ENCODE data around the gene WWOX.
"Not testable (repeated sequence)": the region's sequence is repeated elsewhere in the genome, so short reads cannot be mapped to it uniquely, and the experiment has no call there.

Gene WWOX

GRCh38 chr16:78099271-78100111, at the start of gene WWOX:
Gene WWOX (plus strand): TSS chr16:78099654.
- DNase-seq = peak; percentile 78 to 100 (median 94)

DNA sequence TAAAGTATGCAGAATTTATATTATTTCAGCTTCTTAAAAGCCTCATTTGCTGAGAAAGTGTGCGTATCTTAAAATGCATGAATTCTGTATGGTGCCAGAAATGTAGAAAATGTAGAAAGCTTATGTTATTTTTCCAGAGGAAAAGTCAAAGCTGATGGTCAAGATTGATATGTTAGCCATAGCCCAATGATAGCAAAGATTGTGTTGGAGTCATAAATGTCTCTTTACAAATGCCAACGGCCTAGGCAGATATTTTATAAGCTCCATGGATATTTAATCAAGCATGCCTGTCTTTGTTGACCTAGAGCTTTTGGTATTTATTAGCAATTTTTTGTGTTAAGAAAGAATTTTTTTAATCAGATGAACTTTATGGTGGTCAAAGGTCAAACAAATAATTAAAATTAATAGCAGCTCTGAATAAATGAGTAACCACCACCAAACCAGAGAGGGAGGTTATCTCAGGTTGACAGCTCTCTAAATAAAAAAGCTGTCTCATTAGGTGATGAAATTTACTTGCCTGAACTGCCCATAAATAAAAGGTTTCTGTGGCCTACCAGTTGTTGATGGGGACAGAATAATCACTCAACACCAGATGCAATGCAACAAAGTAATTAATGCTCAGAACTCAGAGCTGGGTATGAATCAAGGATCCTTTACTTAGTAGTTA, 48.6 kb upstream of the WWOX start:
- DNase-seq = no peak

GRCh38 chr16:78057803-78058564, 41.5 kb upstream of the WWOX start:
- no peak for DNase-seq

- DNase-seq = not testable (repeated sequence)
Measured at GRCh38 chr16:78059806-78060205, 39.6 kb upstream of the WWOX start.

- DNase-seq = no peak
Measured at GRCh38 chr16:78060295-78060694, 39.2 kb upstream of the WWOX start.

GRCh38 chr16:78060809-78061208, 38.6 kb upstream of the WWOX start:
- DNase-seq = no peak

- DNase-seq = no peak
Measured at GRCh38 chr16:78065319-78065718, 34.1 kb upstream of the WWOX start.

GRCh38 chr16:78069913-78070312, 29.5 kb upstream of the WWOX start:
- no peak for DNase-seq

DNA sequence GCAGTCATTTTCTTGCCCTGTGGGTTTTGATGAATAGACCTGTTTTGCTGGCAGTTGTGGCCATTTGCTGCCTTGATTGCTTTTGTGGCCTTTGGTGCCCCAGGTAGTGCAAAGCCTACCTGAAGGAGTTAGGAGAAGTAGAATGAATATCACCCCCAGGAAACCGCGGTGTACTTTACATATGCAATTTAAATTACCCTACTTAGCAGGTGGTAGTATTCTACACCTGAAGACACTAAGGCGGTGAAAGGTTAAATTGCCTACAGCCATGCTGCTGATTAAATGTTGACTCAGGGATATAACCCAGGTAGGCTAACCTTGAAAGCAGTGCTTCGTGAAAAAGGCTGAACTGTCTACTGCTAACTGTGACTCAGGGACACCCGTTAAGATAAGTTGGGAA, 27.2 kb upstream of the WWOX start:
- DNase-seq = no peak

DNA sequence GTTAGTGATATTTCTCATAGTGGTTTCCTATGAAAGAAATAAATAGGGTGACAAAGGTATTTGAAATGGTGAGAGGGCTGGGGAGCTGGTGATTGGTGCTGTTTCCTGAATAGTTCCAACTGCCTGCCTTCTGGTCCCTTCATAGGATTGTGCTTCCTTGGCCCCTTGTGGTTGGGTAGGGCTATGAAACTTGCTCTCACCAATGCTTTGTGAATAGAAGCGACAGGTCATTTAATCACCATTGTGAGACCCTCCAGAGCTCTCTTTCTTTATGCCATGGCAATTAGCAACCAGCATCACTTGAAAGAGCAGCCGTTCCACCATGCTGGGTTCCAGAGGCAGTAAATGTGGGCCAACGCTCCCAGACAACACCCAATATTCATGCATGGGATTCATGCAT, 23.7 kb upstream of the WWOX start:
- no peak for DNase-seq

DNA sequence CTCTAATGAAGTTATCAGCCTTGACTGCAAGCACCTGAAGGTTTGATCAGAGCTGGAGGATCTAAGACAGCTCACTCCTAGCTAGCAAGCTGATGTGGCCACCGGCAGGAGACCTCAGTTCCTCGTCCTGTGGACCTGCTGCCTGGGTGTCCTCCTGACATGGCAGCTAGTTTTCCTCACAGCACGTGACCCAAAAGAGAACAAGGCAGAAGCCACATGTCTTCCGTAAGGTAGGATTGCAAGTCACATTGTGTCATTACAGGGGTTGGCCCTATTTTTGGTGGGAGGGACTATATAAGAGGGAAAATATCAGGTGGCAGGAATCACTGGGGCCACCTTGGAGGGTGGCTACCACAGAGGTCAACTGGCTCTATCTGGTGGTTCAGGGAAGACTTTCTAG, 18.1 kb upstream of the WWOX start:
- DNase-seq = no peak

GRCh38 chr16:78091419-78091818, 8.0 kb upstream of the WWOX start:
- no peak for DNase-seq

DNA sequence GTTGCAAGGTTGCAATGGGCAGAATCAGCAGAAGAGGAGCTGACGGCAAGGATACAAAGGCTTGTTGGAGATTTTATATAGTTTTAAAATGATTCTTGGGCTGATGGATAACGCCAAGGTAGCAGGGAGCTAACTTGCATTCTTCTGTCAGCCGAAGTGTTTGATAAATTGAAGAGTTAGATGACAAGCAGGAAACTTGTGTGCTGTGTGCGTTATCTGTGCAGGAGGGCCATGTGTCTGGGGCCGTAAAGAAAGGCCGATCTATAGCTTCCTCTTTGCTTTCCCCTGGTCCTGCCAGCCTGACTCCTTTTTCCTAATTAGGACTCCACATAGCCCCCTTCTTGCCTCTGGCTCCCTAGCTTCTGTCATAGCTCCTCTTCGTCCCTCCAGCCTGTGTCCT, 6.7 kb upstream of the WWOX start:
- DNase-seq = no peak

DNA sequence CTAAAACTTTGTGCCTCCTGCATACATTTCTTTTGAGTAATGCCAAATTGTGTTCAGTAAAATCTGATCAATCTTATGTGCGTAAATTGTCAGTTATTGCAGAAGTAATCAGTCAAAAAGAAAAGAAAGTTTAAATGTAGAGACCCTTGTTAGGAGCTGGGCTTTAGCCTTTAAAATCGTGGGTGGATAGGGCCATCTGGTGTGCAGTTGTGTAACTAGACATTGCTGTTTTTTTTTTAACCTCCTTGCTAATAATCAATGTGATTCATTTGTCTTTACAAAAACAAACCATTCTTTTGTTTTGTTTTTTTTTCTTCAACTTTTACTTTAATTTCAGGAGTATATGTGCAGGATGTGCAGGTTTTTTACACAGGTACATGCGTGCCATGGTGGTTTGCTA, 5.3 kb upstream of the WWOX start:
- DNase-seq = no peak

DNA sequence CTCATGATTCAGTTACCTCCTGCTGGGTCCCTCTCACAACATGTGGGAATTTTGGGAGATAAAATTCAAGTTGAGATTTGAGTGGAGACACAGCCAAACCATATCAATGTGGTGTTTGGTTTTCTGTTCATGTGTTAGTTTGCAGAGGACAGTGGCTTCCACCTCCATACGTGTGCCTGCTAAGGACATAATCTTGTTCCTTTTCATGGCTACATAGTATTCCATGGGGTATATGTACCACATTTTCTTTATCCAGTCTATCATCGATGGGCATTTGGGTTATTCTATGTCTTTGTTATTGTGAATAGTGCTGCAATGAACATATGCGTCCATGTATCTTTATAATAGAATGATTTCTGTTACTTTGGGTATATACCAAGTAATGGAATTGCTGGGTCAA, 4.5 kb upstream of the WWOX start:
- DNase-seq = no peak

DNA sequence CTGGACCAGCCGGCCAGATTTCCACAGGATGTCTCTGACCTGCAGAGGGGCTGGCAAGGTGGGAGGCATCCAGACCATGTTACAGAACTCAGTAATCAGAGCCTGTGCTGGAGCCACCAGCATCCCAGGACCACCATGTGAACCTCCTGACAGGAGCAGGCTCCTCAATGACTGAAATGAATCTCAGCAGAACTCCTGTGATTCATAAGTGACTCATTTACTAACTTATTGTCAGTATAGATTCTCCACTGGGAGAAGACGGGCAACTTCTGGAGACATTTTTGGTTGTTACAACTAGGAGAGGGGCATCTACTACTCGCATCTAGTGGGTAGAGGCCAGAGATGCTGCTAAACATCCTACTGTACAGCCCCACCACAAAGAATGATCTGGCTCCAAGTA, 3.1 kb upstream of the WWOX start:
- DNase-seq = no peak

GRCh38 chr16:78097548-78097947, 1.9 kb upstream of the WWOX start:
- DNase-seq = no peak

DNA sequence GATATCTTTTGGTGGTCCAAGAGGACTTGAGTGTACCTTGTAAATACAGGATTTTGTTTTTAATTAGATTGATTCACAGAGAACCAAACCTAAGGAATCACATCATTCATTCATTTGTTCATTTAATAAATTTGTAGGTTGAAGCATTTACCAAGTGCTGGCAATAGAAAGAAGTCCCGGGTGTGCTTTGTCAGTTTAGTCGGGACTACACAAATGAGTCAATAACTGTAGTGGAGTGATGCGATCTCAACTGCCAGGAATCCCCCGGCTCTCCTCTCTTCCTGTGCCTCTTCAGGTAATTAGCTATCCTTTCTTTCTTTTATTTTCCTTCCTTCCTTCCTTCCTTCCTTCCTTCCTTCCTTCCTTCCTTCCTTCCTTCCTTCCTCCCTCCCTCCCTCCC, 1.4 kb upstream of the WWOX start:
- no peak for DNase-seq

GRCh38 chr16:78098595-78099270, 721 bp upstream of the WWOX start:
- no peak for DNase-seq

DNA sequence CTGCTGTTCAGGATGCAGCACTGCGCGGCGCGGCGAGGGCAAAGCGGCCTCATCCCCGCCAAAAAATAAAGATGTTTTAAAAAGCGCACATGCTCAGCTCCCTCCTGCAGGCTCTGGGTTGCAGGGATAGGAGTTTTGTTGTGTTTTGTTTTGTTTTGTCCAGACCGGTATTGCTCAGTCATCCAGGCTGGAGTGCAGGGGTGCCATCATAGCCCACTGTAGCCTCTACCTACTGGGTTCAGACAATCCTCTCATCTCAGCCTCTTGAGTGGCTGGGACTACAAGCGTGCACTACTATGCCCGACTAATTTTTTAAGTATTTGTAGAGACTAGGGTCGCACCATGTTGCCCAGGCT, 636 bp downstream of the WWOX start:
- DNase-seq = peak in 1 of 51 donors; percentile 34

- DNase-seq = peak in 1 of 51 donors; percentile 22
Measured at GRCh38 chr16:78102122-78102660, 2.7 kb downstream of the WWOX start.

GRCh38 chr16:78102865-78103264, 3.4 kb downstream of the WWOX start:
- DNase-seq = peak in 22 of 51 donors; percentile 8 to 63 (median 30)
